Fibroblast of lung (primary cell): ENCODE results near the gene TRNP1. TPM values are rescaled to one million over a fixed set of nuclear protein-coding genes. Genes with fewer than 3 reads are reported as not detected.
"Not testable (repeated sequence)": the region's sequence is repeated elsewhere in the genome, so short reads cannot be mapped to it uniquely, and the experiment has no call there.

Source experiments
- DNase-seq, 2 donors: peaks; one replicate each; pipeline versions ENCODE4 v3.0.0 to v3.0.0-alpha.2; 2010; ENCODE audit warnings: low read depth in 2 of 2
- H2AFZ ChIP-seq: 2 replicates; pipeline ENCODE4 v1.5.1; 2012; ENCODE audit warnings: low read length, control low read depth, inconsistent platforms
- H3K27ac ChIP-seq: 2 replicates; pipeline ENCODE4 v1.5.1; 2011; ENCODE audit warnings: low read length, control low read depth; ENCODE audit not compliant: insufficient read depth
- H3K27me3 ChIP-seq: 2 replicates; pipeline ENCODE4 v1.5.1; 2011; ENCODE audit warnings: mild to moderate bottlenecking, low read length; ENCODE audit not compliant: control insufficient read depth, insufficient read depth
- H3K36me3 ChIP-seq: 2 replicates; pipeline ENCODE4 v1.5.1; 2011; ENCODE audit warnings: low read length; ENCODE audit not compliant: control insufficient read depth, insufficient read depth
- H3K4me1 ChIP-seq: 2 replicates; pipeline ENCODE4 v1.5.1; 2011; ENCODE audit warnings: low read length; ENCODE audit not compliant: control insufficient read depth, insufficient read depth; ENCODE audit errors: extremely low read depth
- H3K4me2 ChIP-seq: 2 replicates; pipeline ENCODE4 v1.5.1; 2011; ENCODE audit warnings: low read length, control low read depth; ENCODE audit not compliant: insufficient read depth; ENCODE audit errors: extremely low read depth
- H3K4me3 ChIP-seq, 4 experiments: fragments of 200-600 bp in 1 of 4; sonication (generic) in 1 of 4; replicated peaks in 1 of 4; 2 replicates each; pipeline ENCODE4 v1.5.1; 2011 to 2016; ENCODE audit warnings: low read length in 4 of 4, low read depth in 3 of 4, mild to moderate bottlenecking in 3 of 4, control low read depth in 2 of 4, inconsistent platforms in 1 of 4, mixed read lengths in 1 of 4; ENCODE audit not compliant: insufficient read depth in 1 of 4; ENCODE audit errors: control extremely low read depth in 1 of 4
- H3K79me2 ChIP-seq: 2 replicates; pipeline ENCODE4 v1.5.1; 2012; ENCODE audit warnings: mild to moderate bottlenecking, low read length, inconsistent platforms; ENCODE audit not compliant: control insufficient read depth, insufficient read depth
- H3K9ac ChIP-seq: 2 replicates; pipeline ENCODE4 v1.5.1; 2011; ENCODE audit warnings: mild to moderate bottlenecking, low read length, control low read depth; ENCODE audit not compliant: insufficient read depth
- H3K9me3 ChIP-seq: 2 replicates; pipeline ENCODE4 v1.5.1; 2012; ENCODE audit warnings: low read depth, low read length; ENCODE audit not compliant: control insufficient read depth, insufficient read depth
- H4K20me1 ChIP-seq: 2 replicates; pipeline ENCODE4 v1.5.1; 2011; ENCODE audit warnings: low read length; ENCODE audit not compliant: control insufficient read depth, insufficient read depth; ENCODE audit errors: extremely low read depth
- EZH2 ChIP-seq: IDR thresholded peaks from 2 replicates; pipeline ENCODE4 v1.5.1; 2012; ENCODE audit warnings: low read length, control low read depth, mild to moderate bottlenecking; ENCODE audit errors: missing control alignments
- polyA plus RNA-seq, 2 donors: library from polyadenylated mRNA; depleted of rRNA in 1 of 2; stranded (reverse) in 1 of 2; unstranded in 1 of 2; fragments of >200 nt; gene quantifications; 2 replicates each; pipeline ENCODE4 v1.2.1, GENCODE V29; 2011 to 2012; ENCODE audit warnings: missing spikeins in 1 of 2
- total RNA-seq: library from RNA; depleted of rRNA; stranded (reverse); fragments of >200 nt; gene quantifications from 2 replicates; pipeline ENCODE4 v1.2.1, GENCODE V29; 2014
- TF ChIP-seq, protein P1 (sequence below), 2 donors: IDR thresholded peaks in 1 of 2; conservative IDR thresholded peaks in 1 of 2; 1 replicate in 1 of 2; 2 replicates in 1 of 2; pipeline ENCODE4 v1.5.1; 2011 to 2012; ENCODE audit warnings: low read length in 2 of 2, control low read depth in 1 of 2, inconsistent platforms in 1 of 2, low read depth in 1 of 2, mild to moderate bottlenecking in 1 of 2

Gene TRNP1
- total and polyA plus RNA-seq, 2 donors (not counting 1 experiment from before 2014, with no cell fraction given), result 16.2 to 32.6 TPM

DNA sequence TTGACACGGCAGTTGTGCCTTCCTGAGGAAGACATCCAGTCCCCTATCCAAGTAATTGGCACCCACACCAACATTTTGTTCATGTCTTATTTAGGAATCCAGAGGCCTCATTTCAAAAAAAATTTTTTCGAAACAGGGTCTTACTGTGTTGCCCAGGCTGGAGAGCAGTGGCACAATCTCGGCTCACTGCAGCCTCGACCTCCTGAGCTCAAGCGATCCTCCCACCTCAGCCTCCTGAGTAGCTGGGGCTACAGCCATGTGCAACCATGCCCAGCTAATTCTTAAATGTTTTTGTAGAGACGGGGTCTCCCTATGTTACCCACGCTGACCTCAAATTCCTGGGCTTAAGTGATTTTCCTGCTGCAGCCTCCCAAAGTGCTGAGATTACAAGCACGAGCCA is 9.2 kb upstream of the TRNP1 start:
- Histone ChIP-seq H3K4me1 (no peaks in the 10 kb centered on the region), H3K27ac (no peak overlapping the region), H3K4me2 (no peak overlapping the region), H3K79me2 (no peaks in the 10 kb centered on the region), H3K27me3 (peaks cover 4% of the 10 kb centered on the region), H3K9ac (no peak overlapping the region), H2AFZ (no peak overlapping the region), H4K20me1 (no peaks in the 10 kb centered on the region), H3K36me3 (no peaks in the 10 kb centered on the region), H3K4me3 (no peak overlapping the region), H3K9me3 (no peaks in the 10 kb centered on the region)
- TF ChIP-seq, protein P1, sequence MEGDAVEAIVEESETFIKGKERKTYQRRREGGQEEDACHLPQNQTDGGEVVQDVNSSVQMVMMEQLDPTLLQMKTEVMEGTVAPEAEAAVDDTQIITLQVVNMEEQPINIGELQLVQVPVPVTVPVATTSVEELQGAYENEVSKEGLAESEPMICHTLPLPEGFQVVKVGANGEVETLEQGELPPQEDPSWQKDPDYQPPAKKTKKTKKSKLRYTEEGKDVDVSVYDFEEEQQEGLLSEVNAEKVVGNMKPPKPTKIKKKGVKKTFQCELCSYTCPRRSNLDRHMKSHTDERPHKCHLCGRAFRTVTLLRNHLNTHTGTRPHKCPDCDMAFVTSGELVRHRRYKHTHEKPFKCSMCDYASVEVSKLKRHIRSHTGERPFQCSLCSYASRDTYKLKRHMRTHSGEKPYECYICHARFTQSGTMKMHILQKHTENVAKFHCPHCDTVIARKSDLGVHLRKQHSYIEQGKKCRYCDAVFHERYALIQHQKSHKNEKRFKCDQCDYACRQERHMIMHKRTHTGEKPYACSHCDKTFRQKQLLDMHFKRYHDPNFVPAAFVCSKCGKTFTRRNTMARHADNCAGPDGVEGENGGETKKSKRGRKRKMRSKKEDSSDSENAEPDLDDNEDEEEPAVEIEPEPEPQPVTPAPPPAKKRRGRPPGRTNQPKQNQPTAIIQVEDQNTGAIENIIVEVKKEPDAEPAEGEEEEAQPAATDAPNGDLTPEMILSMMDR (conservative IDR thresholded peaks at IDR 0.05 in 1 of 2, IDR thresholded peaks at IDR 0.05 in 1 of 2; ENCODE audit: low read depth in 1 of 2, low read length in 2 of 2), result no peak
- TF ChIP-seq EZH2, result no peak
- no peak for DNase-seq

DNA sequence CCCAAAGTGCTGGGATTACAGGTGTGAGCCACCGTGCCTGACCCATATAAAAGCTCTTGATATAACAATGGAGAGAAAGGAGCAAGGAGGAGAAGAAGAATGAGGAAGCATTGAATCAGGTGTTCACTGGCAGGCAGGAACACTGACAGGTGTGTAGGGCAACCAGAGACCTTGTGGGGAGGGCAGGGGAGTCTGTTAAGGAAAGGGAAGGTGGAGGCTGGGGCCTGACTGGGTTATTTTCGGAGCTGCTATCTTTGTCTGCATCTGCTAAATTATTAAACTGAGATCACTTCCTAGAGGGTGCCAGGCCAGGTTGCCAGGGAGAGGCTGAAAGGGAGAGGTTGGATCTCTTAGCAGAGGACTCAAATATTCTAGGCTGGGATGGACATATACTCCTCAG is 6.8 kb upstream of the TRNP1 start:
- Histone ChIP-seq H3K4me1 (peaks cover 8% of the 10 kb centered on the region), H2AFZ (no peak overlapping the region), H3K79me2 (no peaks in the 10 kb centered on the region), H4K20me1 (no peaks in the 10 kb centered on the region), H3K36me3 (no peaks in the 10 kb centered on the region), H3K9me3 (no peaks in the 10 kb centered on the region), H3K27ac (no peak overlapping the region), H3K4me3 (no peak overlapping the region), H3K9ac (no peak overlapping the region), H3K27me3 (peaks cover 4% of the 10 kb centered on the region), H3K4me2 (no peak overlapping the region)
- DNase-seq, result no peak
- no peak for TF ChIP-seq EZH2
- TF ChIP-seq, protein P1 (conservative IDR thresholded peaks at IDR 0.05 in 1 of 2, IDR thresholded peaks at IDR 0.05 in 1 of 2; ENCODE audit: low read depth in 1 of 2, low read length in 2 of 2), result no peak

DNA sequence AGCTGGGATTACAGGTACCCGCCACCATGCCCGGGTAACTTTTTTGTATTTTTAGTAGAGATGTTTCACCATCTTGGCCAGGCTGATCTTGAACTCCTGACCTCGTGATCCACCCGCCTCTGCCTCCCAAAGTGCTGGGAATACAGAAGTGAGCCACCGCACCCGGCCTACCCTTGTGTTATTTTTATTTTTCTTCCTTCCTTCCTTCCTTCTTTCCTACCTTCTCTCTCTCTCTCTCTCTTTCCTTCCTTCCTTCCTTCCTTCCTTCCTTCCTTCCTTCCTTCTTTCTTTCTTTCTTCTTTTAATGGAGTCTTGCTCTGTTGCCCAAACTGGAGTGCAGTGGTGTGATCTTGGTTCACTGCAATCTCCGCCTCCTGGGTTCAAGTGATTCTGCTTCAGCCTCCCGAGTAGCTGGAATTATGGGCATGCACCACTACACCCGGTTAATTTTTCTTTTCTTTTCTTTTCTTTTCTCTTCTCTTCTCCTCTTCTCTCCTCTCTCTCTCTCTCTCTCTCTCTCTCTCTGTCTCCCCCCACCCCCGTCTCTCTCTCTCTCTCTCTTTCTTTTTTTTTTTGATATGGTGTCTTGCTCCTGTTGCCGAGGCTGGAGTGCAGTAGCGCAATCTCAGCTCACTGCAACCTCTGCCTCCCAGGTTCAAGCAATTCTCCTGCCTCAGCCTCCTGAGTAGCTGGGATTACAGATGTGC is 3.9 kb upstream of the TRNP1 start:
- H4K20me1 ChIP-seq, H3K27me3 ChIP-seq, H3K27ac ChIP-seq, H3K79me2 ChIP-seq, H3K9ac ChIP-seq, H3K36me3 ChIP-seq, DNase-seq, H2AFZ ChIP-seq, H3K4me3 ChIP-seq, H3K4me2 ChIP-seq, H3K9me3 ChIP-seq: not testable (repeated sequence)
- H3K4me1 ChIP-seq, result peaks cover 16% of the 10 kb centered on the region
